ENCODE measurements around the gene HPGDS.

GRCh38 chr4:94349193-94349592 lies 6.6 kb upstream of the HPGDS start:
- TF ChIP-seq CTCF (IDR thresholded peaks at IDR 0.05 in 4 of 5, conservative IDR thresholded peaks at IDR 0.05 in 1 of 5) (no peak), POLR2A (IDR thresholded peaks at IDR 0.05) (no peak)
